ENCODE measurements around the gene FRAT2.

The FRAT2 gene

GRCh38 chr10:97323501-97323900, 11.0 kb downstream of the FRAT2 start:
- DNase-seq = no peak

- no peak for DNase-seq
These were observed 12.7 kb downstream of the FRAT2 start for GRCh38 chr10:97321804-97322190.

- peak; percentile 48 for DNase-seq
These were observed 13.3 kb downstream of the FRAT2 start for GRCh38 chr10:97321032-97321803.

- no peak for DNase-seq
These were observed 14.0 kb downstream of the FRAT2 start for GRCh38 chr10:97320480-97321031.

- peak; percentile 4 for DNase-seq
These were observed 14.7 kb downstream of the FRAT2 start for GRCh38 chr10:97319671-97320479.

- peak; percentile 70 for DNase-seq
These were observed 15.5 kb downstream of the FRAT2 start, which contains the start of gene FRAT1 for GRCh38 chr10:97318772-97319651. Gene FRAT1, plus strand, starts transcription at chr10:97319271. Its CDS starts 183 bp downstream, at chr10:97319454.

- DNase-seq = no peak
These were observed 19.9 kb downstream of the FRAT2 start for GRCh38 chr10:97314671-97315070.

- no peak for DNase-seq
These were observed 21.6 kb downstream of the FRAT2 start for GRCh38 chr10:97312897-97313296.

GRCh38 chr10:97311111-97311626, 23.4 kb downstream of the FRAT2 start:
- peak; percentile 31 for DNase-seq

- DNase-seq = no peak
These were observed 26.4 kb downstream of the FRAT2 start for GRCh38 chr10:97307866-97308780.

GRCh38 chr10:97307441-97307840, 27.1 kb downstream of the FRAT2 start:
- no peak for DNase-seq

- DNase-seq = no peak
These were observed 32.3 kb downstream of the FRAT2 start for GRCh38 chr10:97302088-97302791.

- no peak for DNase-seq
These were observed 33.5 kb downstream of the FRAT2 start for GRCh38 chr10:97300980-97301379.

GRCh38 chr10:97298223-97298571, 36.3 kb downstream of the FRAT2 start:
- DNase-seq = no peak

GRCh38 chr10:97297556-97298222, 36.8 kb downstream of the FRAT2 start:
- DNase-seq = no peak

GRCh38 chr10:97292862-97293198, 41.7 kb downstream of the FRAT2 start:
- DNase-seq = no peak

- peak; percentile 93 for DNase-seq
These were observed 42.2 kb downstream of the FRAT2 start, which contains the start of gene ARHGAP19 for GRCh38 chr10:97292097-97292861. Gene ARHGAP19, minus strand, starts transcription at chr10:97292637. Its CDS starts 10 bp downstream, at chr10:97292627.

- peak; percentile 58 for DNase-seq
These were observed 43.0 kb downstream of the FRAT2 start for GRCh38 chr10:97291357-97292096.
